NCI-H345 (cell line): Measurements from ENCODE around the gene TRPM3.

Experiments
- DNase-seq: peaks from one replicate; lab custom pipeline; 2025; lab: John Stamatoyannopoulos, UW

Gene TRPM3

DNA sequence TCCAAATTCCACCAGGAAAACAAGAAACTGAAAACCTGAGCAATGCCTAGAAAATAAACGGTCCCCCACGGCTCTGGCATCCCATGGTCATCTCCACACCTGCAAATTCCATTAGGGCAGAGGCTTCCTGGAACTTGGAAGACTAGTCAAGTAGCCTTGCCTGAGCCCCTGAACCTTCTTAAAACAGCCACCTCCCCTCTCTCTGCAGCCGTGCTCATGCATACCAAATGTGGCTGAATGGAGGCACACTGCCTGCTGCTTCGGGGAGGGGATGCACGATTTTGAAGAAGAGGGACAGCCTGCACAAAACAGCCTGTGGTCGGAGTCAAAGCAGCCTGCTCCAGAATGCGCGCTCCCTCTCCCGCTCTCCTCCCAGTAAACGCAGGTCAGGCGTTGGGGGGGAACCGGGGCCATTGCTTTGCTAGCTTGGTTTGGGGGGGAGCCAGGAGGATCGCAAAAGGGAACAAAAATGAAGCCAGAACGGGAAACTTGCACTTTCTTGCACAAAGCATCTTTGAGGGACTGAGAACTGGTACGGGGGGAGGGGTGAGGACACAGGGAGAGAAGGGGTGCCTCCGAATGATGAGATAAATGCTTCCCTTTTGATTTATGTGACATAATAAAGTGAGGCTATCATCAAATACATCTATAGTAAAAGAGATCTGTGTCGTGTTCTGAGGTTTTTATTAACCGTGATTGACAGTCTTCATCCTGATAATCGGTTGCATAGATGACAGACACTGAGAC, at the start of gene TRPM3:
TRPM3 (minus strand) TSS at position 347 of the 747 bp plus-strand sequence; CDS start at position 80, 267 bp downstream.
- DNase-seq, result no peak

DNA sequence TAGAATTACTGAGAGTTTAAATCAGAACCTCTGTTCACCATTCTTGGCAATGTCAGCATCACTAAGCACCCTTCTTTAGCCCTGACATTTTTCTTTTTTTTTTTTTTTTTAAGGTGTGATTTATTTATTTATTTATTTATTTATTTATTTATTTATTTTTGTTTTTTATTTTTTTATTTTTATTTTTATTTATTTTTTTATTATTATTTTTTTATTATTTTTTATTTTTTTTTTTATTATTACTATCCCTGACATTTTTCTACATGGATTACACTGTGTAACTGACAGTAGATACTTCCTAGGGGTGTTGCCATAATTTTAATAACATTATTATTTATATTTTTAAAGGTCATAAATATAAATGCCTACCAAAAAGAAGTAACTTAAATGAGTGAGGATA, 47.0 kb upstream of the TRPM3 start:
- DNase-seq, result no peak

- DNase-seq, result no peak
Measured at GRCh38 chr9:71162126-71162525, 40.7 kb upstream of the TRPM3 start.

- DNase-seq, result no peak
Measured at GRCh38 chr9:71157731-71158130, 36.3 kb upstream of the TRPM3 start.

GRCh38 chr9:71147368-71147767, 25.9 kb upstream of the TRPM3 start:
- DNase-seq, result no peak

DNA sequence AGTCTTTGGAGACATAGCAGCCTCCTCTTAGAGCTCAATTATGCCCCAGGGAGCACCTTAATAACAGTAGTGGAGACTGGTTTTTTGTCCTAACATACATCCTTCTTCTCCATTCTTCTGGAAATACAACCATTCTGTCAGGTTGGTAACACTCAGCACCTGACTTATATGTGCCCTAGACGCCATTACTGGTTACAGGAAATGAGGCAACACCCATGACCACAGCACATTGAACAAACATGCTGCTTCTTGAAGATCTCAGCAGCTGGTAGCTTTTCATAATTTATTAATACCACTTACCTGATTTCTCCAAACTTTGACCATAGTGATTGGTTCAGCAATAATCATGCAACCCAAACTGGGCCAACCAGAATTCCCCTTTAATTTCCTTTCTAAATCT, 25.1 kb upstream of the TRPM3 start:
- no peak for DNase-seq

DNA sequence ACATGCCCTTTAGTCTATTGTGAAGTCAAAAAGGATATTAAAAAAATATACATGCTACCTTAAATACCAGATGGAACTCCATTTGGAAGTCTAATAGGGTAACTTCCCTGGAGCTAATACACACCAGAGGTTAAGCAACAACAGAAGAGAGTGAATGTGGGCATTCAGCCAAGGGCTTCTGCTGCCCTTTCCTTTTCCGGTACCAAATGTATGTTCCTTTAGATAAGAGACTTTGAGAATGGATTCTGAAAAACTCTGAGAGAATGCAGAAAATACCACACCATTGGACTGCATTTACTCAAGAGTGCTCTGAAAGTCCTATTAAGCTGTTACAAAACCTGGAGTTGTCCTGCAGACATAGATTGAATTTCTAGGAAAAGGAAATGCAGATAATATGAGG, 23.8 kb upstream of the TRPM3 start:
- DNase-seq, result no peak

GRCh38 chr9:71144495-71144894, 23.1 kb upstream of the TRPM3 start:
- DNase-seq, result no peak

DNA sequence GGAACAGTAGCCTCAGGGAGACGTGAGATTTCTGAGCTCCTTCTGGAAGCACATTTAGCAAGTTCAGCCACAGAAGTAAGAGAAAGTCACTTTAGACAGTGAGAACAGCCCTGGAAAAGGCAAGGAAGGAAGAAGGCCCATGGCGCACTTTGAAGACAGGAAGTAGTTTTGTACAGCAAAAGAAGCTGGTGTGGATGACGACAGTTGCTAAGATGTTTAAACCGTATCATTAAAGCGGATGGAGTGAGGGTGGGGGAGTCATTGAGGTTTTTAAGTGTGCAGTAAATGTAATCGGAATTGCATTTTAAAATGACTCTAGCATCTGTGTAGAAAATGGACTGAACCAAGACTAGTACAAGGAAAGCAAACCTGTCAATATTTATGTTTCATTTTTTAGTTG, 15.3 kb upstream of the TRPM3 start:
- no peak for DNase-seq

- DNase-seq, result no peak
Measured at GRCh38 chr9:71131145-71131544, 9.7 kb upstream of the TRPM3 start.

GRCh38 chr9:71130521-71130920, 9.1 kb upstream of the TRPM3 start:
- no peak for DNase-seq

DNA sequence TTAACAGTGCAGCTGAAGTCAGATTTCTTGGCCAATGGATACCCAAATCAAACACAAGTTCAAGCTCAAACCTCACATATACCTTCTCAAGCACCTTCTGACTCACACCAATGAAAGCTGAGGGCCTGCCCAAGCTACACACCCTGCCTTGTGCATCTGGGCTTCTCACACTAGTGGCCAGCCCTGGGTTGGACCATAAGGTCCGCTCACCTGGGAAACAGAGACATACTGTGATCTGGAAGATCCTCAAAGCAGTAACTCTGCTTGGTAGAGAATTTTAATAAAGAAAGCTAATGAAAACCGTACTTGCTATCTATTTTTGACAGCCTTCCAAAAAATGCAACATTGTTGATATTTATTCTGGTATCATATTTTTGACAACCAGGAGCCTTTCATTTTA, 7.4 kb upstream of the TRPM3 start:
- no peak for DNase-seq

- no peak for DNase-seq
Measured at GRCh38 chr9:71127301-71127700, 5.9 kb upstream of the TRPM3 start.

GRCh38 chr9:71122421-71122820, 1.0 kb upstream of the TRPM3 start:
- DNase-seq, result no peak

DNA sequence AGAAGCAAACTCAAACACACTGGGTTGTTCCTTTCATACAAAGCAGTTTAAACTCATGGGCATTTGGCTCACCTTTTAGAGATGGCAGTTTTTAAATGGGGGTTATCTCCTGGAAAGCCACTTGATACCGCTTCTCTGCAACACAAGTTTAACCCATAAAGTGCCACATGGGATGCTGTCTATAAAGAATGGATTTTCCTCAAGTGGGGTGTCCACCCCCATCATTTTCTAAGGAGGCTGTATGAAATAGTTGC, 528 bp upstream of the TRPM3 start:
- no peak for DNase-seq

DNA sequence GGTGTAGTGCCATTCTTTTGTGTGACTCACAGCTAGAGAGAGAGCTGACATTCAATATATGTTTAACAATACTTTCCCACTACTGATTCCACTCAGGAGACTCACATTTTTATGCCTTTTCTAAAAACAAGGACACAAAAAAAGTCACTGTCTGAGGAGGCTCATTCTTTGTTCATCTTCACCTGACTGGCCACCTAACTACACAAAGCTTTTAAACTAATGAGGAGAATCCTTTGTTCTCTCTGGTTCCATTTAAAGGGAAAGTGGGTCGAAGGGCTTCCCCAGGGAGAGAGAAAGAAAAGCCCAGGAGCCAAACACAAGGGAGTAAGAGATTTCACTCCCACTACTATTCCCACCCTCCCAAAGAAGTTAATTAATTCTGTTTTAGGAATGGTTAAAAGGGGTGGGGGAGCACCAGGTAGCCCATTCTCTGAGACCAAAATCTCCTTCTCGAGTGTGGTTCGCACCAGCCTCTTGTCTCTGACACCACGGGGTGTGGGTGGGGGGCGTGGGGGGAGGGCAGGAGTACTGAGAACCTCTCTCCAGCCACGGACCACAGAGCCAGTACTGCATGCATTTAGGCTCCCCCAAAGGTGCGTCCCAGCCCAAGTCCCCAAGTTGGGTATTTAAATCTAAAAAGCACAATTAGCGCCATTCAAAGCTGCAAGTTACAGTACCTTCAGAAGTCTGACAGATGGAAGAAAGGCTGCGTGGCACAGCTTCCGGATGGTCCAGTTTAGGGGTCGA, 747 bp downstream of the TRPM3 start:
- no peak for DNase-seq

- DNase-seq, result no peak
Measured at GRCh38 chr9:71119746-71120145, 1.7 kb downstream of the TRPM3 start.

GRCh38 chr9:71118324-71118723, 3.1 kb downstream of the TRPM3 start:
- no peak for DNase-seq

DNA sequence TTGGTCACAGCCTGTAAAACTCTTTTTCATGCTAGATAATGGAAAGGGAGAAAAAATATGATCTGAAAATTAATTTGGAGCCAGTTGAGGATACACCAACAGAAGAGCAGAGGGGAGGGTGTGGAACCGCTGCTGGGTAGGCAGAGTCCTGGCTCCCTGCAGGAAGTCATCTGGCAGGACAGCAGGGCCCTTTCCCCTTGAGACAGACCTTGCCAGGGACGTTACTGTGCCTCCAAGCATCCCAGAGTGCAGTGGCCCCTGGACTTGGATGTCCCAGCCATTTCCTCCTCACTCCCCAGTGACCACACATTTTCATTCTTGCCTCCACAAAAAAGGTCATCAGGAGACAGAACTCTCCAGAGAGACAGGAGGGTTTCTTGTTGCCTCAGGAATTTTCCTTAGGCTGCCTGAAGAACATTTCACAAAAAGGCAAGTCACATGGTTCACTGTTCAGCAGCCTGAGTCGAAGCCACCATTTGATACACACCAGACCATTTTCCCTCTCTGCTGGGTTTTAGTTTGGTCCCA, 5.9 kb downstream of the TRPM3 start:
- DNase-seq, result no peak

- no peak for DNase-seq
Measured at GRCh38 chr9:71112866-71113265, 8.6 kb downstream of the TRPM3 start.

- DNase-seq, result no peak
Measured at GRCh38 chr9:71108937-71109336, 12.5 kb downstream of the TRPM3 start.

DNA sequence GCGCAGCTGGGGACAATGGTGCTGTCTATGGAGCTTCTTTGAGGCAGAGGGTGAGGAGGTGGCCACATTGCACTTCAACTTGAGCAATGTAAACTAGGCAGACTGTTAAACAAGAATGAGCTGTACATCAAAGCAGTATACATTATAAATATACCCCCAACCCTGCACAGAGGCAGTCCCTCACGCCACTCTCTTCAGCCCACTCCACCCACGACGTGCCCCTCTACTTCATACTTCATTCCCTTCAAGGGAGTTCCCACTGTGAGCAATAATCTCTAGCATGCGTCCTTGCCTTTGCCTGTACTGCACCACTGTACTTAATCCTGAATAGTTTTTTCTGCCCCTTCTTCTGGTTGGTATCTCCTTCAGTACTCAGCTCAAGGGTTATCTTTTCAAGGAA, 14.4 kb downstream of the TRPM3 start:
- no peak for DNase-seq

GRCh38 chr9:71105192-71105591, 16.2 kb downstream of the TRPM3 start:
- DNase-seq, result no peak

- no peak for DNase-seq
Measured at GRCh38 chr9:71098801-71099200, 22.6 kb downstream of the TRPM3 start.
